ENCODE data around the gene RFX4. TPM values are rescaled to one million over a fixed set of nuclear protein-coding genes. Genes with fewer than 3 reads are reported as not detected.

Gene RFX4
- total and polyA plus RNA-seq, 2 donors (not counting 3 experiments of a cell fraction or from before 2014, with no cell fraction given) = not detected

DNA sequence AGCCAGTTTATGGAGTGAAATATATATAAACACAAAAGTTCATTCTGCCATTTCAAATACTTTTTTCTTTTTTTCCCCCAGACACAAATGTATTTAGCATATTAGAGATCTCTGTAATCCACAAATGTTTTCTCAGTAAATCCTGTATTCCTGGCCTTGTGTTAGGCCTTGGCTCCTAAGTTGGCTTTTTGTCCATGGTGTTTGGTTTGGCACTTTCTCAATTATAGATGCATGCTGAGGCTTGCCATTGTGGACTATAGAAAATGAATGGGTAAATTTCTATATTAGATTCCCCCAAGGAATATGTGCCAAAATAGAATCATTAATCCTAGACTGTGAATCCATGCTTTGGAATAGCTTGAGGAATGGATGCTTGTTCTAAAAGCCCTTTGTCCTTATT is 208.7 kb downstream of the RFX4 start:
- dilution Hi-C loops (cut with MboI; ENCODE audit: extremely low pct_ligation_motif_present, low sequenced_read_pairs) (no loop called here), intact Hi-C loops (cut with micrococcal nuclease) (no loop called here)
- H3K36me3 ChIP-seq (ENCODE audit: control insufficient read depth in 2 of 2, extremely low read depth in 1 of 2, insufficient read depth in 2 of 2, low read length in 2 of 2) = peaks cover 0 to 3% of the 10 kb centered on the region in 2 experiments
- no peaks in the 10 kb centered on the region for H3K4me1 ChIP-seq (ENCODE audit: control insufficient read depth, extremely low read depth, insufficient read depth, low read length)
- H3K79me2 ChIP-seq (ENCODE audit: control insufficient read depth, insufficient read depth, low read length) = no peaks in the 10 kb centered on the region
- FAIRE-seq (no peak), DNase-seq (ENCODE audit: low read depth, low spot score) (peak; percentile 47)
- no peak overlapping the region for H3K9ac ChIP-seq (replicated peaks; ENCODE audit: extremely low read depth, insufficient read depth, low read length)
- ChIA-PET CTCF (no interaction called here), POLR2A (no interaction called here)
- H3K27ac ChIP-seq (ENCODE audit: insufficient read depth, low read depth, low read length) = no peak overlapping the region
- H3K9me1 ChIP-seq (replicated peaks; ENCODE audit: control insufficient read depth, extremely low read depth, insufficient read depth, low read length) = no peaks in the 10 kb centered on the region
- TF ChIP-seq JUN (IDR thresholded peaks at IDR 0.05; ENCODE audit: borderline replicate concordance, insufficient read depth, insufficient read length, low read depth) = no peak
- no peak for TF ChIP-seq GATA2 (IDR thresholded peaks at IDR 0.05; ENCODE audit: insufficient read depth, insufficient read length, low read depth, low read length)
- H2AFZ ChIP-seq (ENCODE audit: low read depth, low read length) = no peak overlapping the region
- H3K27me3 ChIP-seq (ENCODE audit: control insufficient read depth in 2 of 2, insufficient read depth in 2 of 2, low read length in 2 of 2) = no peaks in the 10 kb centered on the region
- H3K4me2 ChIP-seq (ENCODE audit: insufficient read depth, low read length) = no peak overlapping the region
- no peaks in the 10 kb centered on the region for H4K20me1 ChIP-seq (replicated peaks; ENCODE audit: control insufficient read depth, extremely low read depth, insufficient read depth, low read length)
- H3K4me3 ChIP-seq (replicated peaks in 1 of 3; ENCODE audit: insufficient read depth in 1 of 3, low read depth in 1 of 3, low read length in 3 of 3) = no peak overlapping the region
- no peaks in the 10 kb centered on the region for H3K9me3 ChIP-seq (replicated peaks; ENCODE audit: control insufficient read depth, insufficient read depth, low read length)
- BruUV-seq (replicated peaks) = no TSS peak

DNA sequence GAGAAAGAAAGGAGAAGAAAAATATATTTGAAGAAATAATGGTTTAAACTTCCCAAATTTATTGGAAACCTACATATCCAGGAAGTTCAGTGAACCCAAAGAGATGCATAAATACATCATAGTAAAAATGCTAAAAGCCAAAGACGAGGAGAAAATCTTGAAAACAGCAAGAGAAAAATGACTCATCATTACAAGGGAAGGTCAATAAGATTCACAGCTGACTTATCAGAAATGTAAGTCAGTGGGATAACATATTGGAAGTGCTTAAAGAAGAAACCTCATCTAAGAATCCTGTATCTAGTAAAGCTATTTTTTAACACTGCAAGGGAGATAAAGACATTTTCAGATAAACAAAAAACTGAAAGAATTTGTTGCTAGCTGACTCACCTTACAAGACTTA is 211.6 kb downstream of the RFX4 start:
- H3K79me2 ChIP-seq (ENCODE audit: control insufficient read depth, insufficient read depth, low read length) = no peaks in the 10 kb centered on the region
- no peaks in the 10 kb centered on the region for H4K20me1 ChIP-seq (replicated peaks; ENCODE audit: control insufficient read depth, extremely low read depth, insufficient read depth, low read length)
- H3K4me3 ChIP-seq (replicated peaks in 1 of 3; ENCODE audit: insufficient read depth in 1 of 3, low read depth in 1 of 3, low read length in 3 of 3) = no peak overlapping the region
- no peak overlapping the region for H2AFZ ChIP-seq (ENCODE audit: low read depth, low read length)
- H3K4me1 ChIP-seq (ENCODE audit: control insufficient read depth, extremely low read depth, insufficient read depth, low read length) = no peaks in the 10 kb centered on the region
- H3K27ac ChIP-seq (ENCODE audit: insufficient read depth, low read depth, low read length) = no peak overlapping the region
- DNase-seq (ENCODE audit: low read depth, low spot score) (no peak), FAIRE-seq (no peak)
- BruUV-seq (replicated peaks) = no TSS peak
- H3K9ac ChIP-seq (replicated peaks; ENCODE audit: extremely low read depth, insufficient read depth, low read length) = no peak overlapping the region
- TF ChIP-seq POLR2A (IDR thresholded peaks at IDR 0.05; ENCODE audit: low read depth, low read length) (no peak), FOS (IDR thresholded peaks at IDR 0.05; ENCODE audit: borderline replicate concordance, insufficient read depth, low read length) (peak; percentile 23)
- dilution Hi-C loops (cut with MboI; ENCODE audit: extremely low pct_ligation_motif_present, low sequenced_read_pairs) (no loop called here), intact Hi-C loops (cut with micrococcal nuclease) (no loop called here)
- H3K9me3 ChIP-seq (replicated peaks; ENCODE audit: control insufficient read depth, insufficient read depth, low read length) = no peaks in the 10 kb centered on the region
- no peaks in the 10 kb centered on the region for H3K9me1 ChIP-seq (replicated peaks; ENCODE audit: control insufficient read depth, extremely low read depth, insufficient read depth, low read length)
- no peak overlapping the region for H3K4me2 ChIP-seq (ENCODE audit: insufficient read depth, low read length)
- CTCF ChIA-PET = interaction anchor here (1.2 kb wide), 1 partner anchor 10 kb away, joined by 5 read pairs; no protein-coding TSS in a partner anchor
- no peaks in the 10 kb centered on the region for H3K27me3 ChIP-seq (ENCODE audit: control insufficient read depth in 2 of 2, insufficient read depth in 2 of 2, low read length in 2 of 2)
- H3K36me3 ChIP-seq (ENCODE audit: control insufficient read depth in 2 of 2, extremely low read depth in 1 of 2, insufficient read depth in 2 of 2, low read length in 2 of 2) = peaks cover 0 to 3% of the 10 kb centered on the region in 2 experiments
- POLR2A ChIA-PET = no interaction called here

Data from endothelial cell of umbilical vein (primary cell).